Mononuclear cell (primary cell): Measurements from ENCODE around the gene TARP.
"Not testable (repeated sequence)": the region's sequence is repeated elsewhere in the genome, so short reads cannot be mapped to it uniquely, and the experiment has no call there.

Source experiments
- H3K27me3 ChIP-seq: 2 replicates; pipeline ENCODE4 v1.6.0; 2011; ENCODE audit warnings: low read length, control low read depth; ENCODE audit not compliant: insufficient read depth
- H3K4me1 ChIP-seq: 2 replicates; pipeline ENCODE4 v1.5.1; 2011; ENCODE audit warnings: mild to moderate bottlenecking, low read length, control low read depth; ENCODE audit not compliant: insufficient read depth
- H3K4me3 ChIP-seq: 2 replicates; pipeline ENCODE4 v1.5.1; 2011; ENCODE audit warnings: mild to moderate bottlenecking, low read length, moderate library complexity
- H3K9me3 ChIP-seq: 2 replicates; pipeline ENCODE4 v1.5.1; 2011; ENCODE audit warnings: low read depth, mild to moderate bottlenecking, control low read depth, low read length

TARP gene

GRCh38 chr7:38259157-38259556 is 14.3 kb downstream of the TARP start:
- not testable (repeated sequence) for H3K4me3 ChIP-seq, H3K27me3 ChIP-seq, H3K9me3 ChIP-seq
- peaks cover 30% of the 10 kb centered on the region for H3K4me1 ChIP-seq

DNA sequence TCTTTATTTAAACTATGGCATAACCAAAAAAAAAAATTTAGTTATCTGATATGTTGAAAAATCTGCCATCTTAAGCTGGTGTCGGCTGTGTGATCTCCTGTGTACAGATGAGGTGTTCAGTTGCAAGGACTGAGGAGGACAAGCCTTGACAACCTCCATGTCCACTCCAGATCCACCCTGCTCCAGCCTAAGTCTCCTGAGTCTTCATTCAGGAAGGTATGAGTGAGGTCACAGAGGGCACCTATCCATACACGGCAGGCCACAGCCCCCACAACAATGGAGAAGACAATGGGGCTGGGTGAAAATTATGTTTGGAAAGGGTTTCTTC is 16.1 kb downstream of the TARP start:
- Histone ChIP-seq H3K4me1 (peaks cover 25% of the 10 kb centered on the region), H3K9me3 (no peaks in the 10 kb centered on the region), H3K27me3 (no peaks in the 10 kb centered on the region), H3K4me3 (no peak overlapping the region)

DNA sequence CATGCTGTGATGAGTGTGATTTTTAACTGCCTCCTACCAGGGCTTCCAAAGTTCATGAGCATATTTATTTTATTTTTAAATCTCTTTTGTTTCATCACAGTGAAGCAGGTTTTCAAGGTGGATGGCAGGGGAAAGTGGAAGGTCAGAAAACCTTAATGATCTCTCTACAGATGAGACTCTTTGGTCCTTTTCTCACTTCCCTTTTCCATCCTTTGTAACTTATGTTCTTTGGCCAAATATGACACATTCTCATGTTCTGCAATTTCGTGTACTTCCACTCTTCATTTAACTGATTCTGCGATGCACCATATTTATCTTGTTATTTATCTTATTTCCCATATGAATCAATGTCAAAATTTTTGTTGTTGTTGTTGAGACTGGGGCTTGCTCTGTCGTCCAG is 23.6 kb downstream of the TARP start:
- not testable (repeated sequence) for H3K27me3 ChIP-seq, H3K4me1 ChIP-seq, H3K4me3 ChIP-seq, H3K9me3 ChIP-seq

DNA sequence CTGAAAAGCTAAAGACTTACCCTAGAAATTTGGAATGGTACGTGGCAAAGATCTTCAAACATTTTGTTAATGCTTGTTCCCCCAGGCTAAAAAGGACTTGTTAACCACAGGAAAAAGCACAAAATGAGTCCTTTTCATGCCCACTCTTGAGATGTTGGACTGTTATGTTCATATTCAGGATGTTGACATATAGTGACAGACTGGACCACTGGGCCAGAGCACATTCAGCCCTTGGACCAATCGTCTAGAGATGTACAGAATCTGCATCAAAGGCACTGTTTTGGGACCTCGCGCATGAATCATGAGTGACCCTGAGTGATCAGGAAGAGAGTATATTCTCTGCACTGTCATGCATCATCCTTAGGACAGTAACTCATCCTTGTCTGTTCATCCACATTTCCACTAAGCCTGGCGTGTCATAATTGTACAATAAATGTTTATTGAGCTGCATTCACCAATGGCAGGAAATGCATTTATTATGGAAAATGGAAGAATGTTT is 25.3 kb downstream of the TARP start:
- H3K9me3 ChIP-seq, result no peaks in the 10 kb centered on the region
- no peak overlapping the region for H3K4me3 ChIP-seq
- H3K4me1 ChIP-seq, result peaks cover 1% of the 10 kb centered on the region
- no peaks in the 10 kb centered on the region for H3K27me3 ChIP-seq

GRCh38 chr7:38245409-38245977 is 27.9 kb downstream of the TARP start:
- H3K27me3 ChIP-seq, result no peaks in the 10 kb centered on the region
- peaks cover 5% of the 10 kb centered on the region for H3K4me1 ChIP-seq
- no peak overlapping the region for H3K4me3 ChIP-seq
- H3K9me3 ChIP-seq, result no peaks in the 10 kb centered on the region

- no peaks in the 10 kb centered on the region for H3K9me3 ChIP-seq
- no peak overlapping the region for H3K4me3 ChIP-seq
- H3K4me1 ChIP-seq, result peaks cover 5% of the 10 kb centered on the region
- no peaks in the 10 kb centered on the region for H3K27me3 ChIP-seq
Observed at GRCh38 chr7:38244516-38244915, 28.9 kb downstream of the TARP start.

DNA sequence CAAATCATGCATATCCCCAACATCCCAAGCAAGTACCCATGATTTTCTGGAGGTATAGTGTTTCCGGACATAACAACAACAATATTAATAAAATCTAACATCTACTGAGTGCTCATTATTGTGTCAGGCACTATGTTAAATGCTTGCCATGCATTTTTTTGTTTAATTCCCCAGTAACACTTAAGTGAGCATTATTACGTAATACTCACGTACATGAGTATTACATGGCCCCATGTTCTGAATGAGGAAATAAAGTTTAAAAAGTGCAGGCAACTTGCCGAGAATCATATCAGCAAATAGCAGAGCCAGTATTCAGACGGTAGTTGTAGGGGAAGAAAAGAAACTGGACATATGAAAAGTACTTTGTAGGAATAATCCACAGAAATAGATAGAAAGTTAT is 30.1 kb downstream of the TARP start:
- not testable (repeated sequence) for H3K4me3 ChIP-seq, H3K4me1 ChIP-seq, H3K27me3 ChIP-seq, H3K9me3 ChIP-seq

- H3K4me1 ChIP-seq, result peaks cover 10% of the 10 kb centered on the region
Observed at GRCh38 chr7:38242814-38243213, 30.6 kb downstream of the TARP start.

DNA sequence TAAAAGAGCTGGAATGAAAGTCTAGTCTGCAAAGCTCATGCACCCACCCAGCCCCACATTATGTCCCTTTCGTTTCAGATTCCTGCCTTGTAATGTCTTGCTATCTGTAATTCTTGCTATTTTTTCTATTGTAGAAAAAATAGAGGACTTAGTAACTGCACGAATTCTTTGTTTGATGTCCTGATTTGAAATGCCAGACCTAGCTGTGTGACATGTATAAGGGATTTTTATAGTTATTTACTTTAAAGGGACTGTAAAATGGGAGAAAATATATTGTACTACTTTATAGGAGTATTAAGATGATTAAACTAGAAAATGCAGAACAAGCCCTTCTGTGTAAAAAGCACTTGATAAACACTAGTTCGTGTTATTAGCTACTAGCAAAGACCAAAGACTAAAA is 32.4 kb downstream of the TARP start:
- no peak overlapping the region for H3K4me3 ChIP-seq
- H3K9me3 ChIP-seq, result no peaks in the 10 kb centered on the region
- peaks cover 25% of the 10 kb centered on the region for H3K4me1 ChIP-seq
- no peaks in the 10 kb centered on the region for H3K27me3 ChIP-seq

More at GRCh38 chr7:38242814-38243213, 30.6 kb downstream of the TARP start:
- Histone ChIP-seq H3K9me3 (no peaks in the 10 kb centered on the region), H3K4me3 (no peak overlapping the region), H3K27me3 (no peaks in the 10 kb centered on the region)

DNA sequence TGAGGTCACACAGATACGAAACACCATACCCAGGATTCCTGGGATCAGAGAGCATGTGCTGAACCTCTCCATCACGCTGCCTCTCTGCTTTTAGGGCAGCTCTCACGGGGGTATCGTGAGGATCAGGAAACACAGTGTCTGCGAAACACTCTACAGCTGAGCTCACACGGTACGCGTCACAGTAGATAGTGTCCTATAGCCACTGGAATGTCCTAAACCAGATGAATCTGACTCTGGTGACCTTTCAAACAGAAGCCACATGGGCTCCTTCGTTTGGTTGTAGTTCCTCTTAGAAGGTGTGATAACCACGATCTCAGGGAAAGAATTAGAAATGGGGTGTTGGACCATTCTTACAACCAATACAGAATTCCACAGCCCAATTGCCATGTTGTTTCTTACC is 34.3 kb downstream of the TARP start:
- H3K4me3 ChIP-seq, H3K9me3 ChIP-seq, H3K27me3 ChIP-seq: not testable (repeated sequence)
- H3K4me1 ChIP-seq, result peaks cover 36% of the 10 kb centered on the region

DNA sequence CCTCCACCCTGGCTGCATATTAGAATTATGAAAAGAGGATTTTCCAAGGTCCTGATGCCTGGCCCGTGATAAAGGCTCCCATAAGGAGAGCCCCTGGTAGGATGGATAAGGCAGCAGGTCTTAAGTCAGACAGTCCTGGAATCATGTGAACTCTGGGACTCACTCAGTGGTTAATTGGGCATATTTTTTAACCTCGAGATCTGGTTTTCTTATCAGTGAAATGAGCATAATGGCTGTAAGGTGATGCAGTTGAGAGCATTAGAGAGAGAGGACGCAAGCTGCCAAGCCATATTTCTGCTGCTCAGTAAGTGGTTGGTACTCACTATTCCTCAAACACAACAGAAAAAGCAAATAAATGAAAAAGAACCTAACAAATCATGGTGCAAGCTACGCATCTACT is 37.8 kb downstream of the TARP start:
- Histone ChIP-seq H3K4me3 (no peak overlapping the region), H3K4me1 (peaks cover 58% of the 10 kb centered on the region)

DNA sequence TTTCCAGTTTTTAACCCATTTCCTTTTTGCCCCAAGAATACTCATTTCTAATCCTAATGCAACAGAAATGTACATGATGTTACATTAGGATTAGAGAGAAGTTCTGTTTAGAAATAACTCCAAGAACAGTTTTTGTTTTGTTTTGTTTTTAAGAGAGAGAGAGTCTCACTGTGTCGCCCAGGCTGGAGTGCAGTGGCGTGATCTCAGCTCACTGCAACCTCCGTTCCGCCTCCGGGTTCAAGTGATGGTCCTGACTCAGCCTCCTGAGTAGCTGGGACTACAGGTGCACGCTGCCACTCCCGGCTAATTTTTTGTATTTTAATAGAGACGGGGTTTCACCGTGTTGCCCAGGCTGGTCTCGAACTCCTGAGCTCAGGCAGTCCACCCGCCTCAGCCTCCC is 38.7 kb downstream of the TARP start:
- H3K27me3 ChIP-seq, H3K9me3 ChIP-seq: not testable (repeated sequence)
- peaks cover 61% of the 10 kb centered on the region for H3K4me1 ChIP-seq

More for the DNA sequence above, 37.8 kb downstream of the TARP start:
- no peaks in the 10 kb centered on the region for H3K27me3 ChIP-seq
- no peaks in the 10 kb centered on the region for H3K9me3 ChIP-seq

DNA sequence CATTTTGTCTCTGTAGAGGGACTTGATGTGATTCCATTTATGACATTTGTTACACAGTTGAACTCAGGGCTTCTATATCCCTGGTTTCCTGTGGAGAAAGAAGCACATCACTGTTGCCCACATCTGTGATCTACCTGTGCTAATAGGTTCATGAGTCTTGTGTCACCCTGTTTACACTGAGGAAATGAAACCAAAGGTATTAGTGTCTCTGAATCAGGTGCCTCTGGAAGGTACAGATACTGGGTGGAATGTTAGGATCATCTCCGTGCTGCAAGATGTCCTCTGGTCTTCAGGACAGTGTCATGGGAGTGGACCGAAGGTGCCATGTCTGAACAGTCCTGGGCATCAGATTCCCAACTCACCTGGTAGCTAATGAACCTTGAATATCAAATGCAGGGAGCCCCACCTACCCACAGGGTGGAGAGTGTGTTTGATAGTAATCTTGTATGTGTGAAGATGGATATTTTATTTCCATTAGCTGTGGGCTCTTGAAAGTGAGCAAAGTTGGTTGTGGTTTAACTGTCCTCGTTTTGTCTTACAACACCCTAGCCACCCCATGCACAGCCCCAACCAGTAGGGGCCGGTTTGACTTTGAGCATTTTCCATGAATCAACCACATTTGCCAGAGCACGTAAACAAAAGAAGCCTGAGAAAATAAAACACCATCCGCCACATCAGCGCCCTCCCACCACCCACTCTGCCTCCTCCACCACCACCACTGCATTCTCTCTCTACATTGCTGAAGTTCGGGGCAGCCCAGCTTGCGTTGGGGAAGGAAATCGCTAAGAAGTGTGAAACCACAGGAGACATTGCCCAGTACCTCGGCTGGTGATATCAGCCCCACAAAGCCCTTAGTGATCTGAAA is 40.7 kb downstream of the TARP start:
- Histone ChIP-seq H3K4me3 (no peak overlapping the region), H3K27me3 (no peaks in the 10 kb centered on the region), H3K9me3 (no peaks in the 10 kb centered on the region), H3K4me1 (peaks cover 64% of the 10 kb centered on the region)

More for the DNA sequence above, 38.7 kb downstream of the TARP start:
- H3K4me3 ChIP-seq, result not testable (repeated sequence)

- Histone ChIP-seq H3K27me3 (no peaks in the 10 kb centered on the region), H3K4me1 (peaks cover 52% of the 10 kb centered on the region), H3K4me3 (no peak overlapping the region), H3K9me3 (no peaks in the 10 kb centered on the region)
Observed at GRCh38 chr7:38229884-38230642, 43.4 kb downstream of the TARP start.

DNA sequence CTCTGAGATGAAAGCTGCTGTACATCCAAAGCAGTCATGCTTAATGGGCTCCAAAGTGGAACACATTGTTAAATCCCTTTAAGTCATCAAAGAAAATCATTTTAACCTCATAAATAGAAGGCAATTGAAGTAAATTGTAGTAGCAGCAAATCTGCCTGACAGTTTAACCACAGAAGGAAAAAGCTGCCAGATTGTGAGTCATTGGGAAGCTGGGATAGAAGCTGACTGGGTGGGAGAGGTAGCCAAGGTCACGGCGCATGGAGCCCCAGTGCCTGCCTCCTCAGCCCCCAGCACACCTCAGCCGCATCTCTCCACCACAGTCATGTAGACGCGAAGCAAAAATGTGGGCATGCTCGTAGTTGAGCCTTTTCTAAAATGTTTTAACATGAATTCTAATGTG is 44.0 kb downstream of the TARP start:
- no peaks in the 10 kb centered on the region for H3K9me3 ChIP-seq
- H3K4me1 ChIP-seq, result peaks cover 48% of the 10 kb centered on the region
- H3K4me3 ChIP-seq, result no peak overlapping the region
- no peaks in the 10 kb centered on the region for H3K27me3 ChIP-seq
